ENCODE results near the gene RPS18.
"Not testable (repeated sequence)": the region's sequence is repeated elsewhere in the genome, so short reads cannot be mapped to it uniquely, and the experiment has no call there.

The RPS18 gene

GRCh38 chr6:33273129-33273923 is 1.5 kb downstream of the RPS18 start:
- no peak for DNase-seq

- no peak for DNase-seq
Observed at GRCh38 chr6:33273924-33274902, 2.3 kb downstream of the RPS18 start.

GRCh38 chr6:33275795-33276580 is 4.1 kb downstream of the RPS18 start:
- not testable (repeated sequence) for DNase-seq

GRCh38 chr6:33276581-33276863 is 4.6 kb downstream of the RPS18 start:
- no peak for DNase-seq

GRCh38 chr6:33276864-33277662 is 5.2 kb downstream of the RPS18 start, which contains the start of gene B3GALT4:
B3GALT4 (plus strand) TSS chr6:33277123; CDS start chr6:33277420, 297 bp downstream.
- DNase-seq = peak; percentile 86

- DNase-seq = peak; percentile 55
Observed at GRCh38 chr6:33277663-33278391, 6.0 kb downstream of the RPS18 start.

GRCh38 chr6:33278392-33278741 is 6.5 kb downstream of the RPS18 start:
- DNase-seq = no peak

- DNase-seq = no peak
Observed at GRCh38 chr6:33278810-33279209, 6.9 kb downstream of the RPS18 start.

GRCh38 chr6:33279257-33279695 is 7.4 kb downstream of the RPS18 start:
- no peak for DNase-seq

- DNase-seq = no peak
Observed at GRCh38 chr6:33279971-33280511, 8.2 kb downstream of the RPS18 start.

GRCh38 chr6:33280539-33280938 is 8.7 kb downstream of the RPS18 start:
- no peak for DNase-seq

GRCh38 chr6:33285214-33285613 is 13.3 kb downstream of the RPS18 start:
- DNase-seq = not testable (repeated sequence)

GRCh38 chr6:33286946-33287914 is 15.4 kb downstream of the RPS18 start:
- DNase-seq = no peak

- DNase-seq = no peak
Observed at GRCh38 chr6:33288141-33288920, 16.5 kb downstream of the RPS18 start.

GRCh38 chr6:33288921-33289783 is 17.3 kb downstream of the RPS18 start, which contains the start of the genes PFDN6 and WDR46:
PFDN6 (plus strand) TSS chr6:33289601; CDS start chr6:33289857, 256 bp downstream.
WDR46 (minus strand) TSS chr6:33289239; CDS start chr6:33289170, 69 bp downstream.
- DNase-seq = peak; percentile 84

- DNase-seq = no peak
Observed at GRCh38 chr6:33289784-33290315, 18.0 kb downstream of the RPS18 start.

GRCh38 chr6:33290459-33290858 is 18.6 kb downstream of the RPS18 start:
- DNase-seq = no peak

All from activated CD4-positive, alpha-beta T cell treated with anti-CD3 and anti-CD28 coated beads for 48 hours (primary cell).